ENCODE measurements around the gene PAIP2B.
"Not testable (repeated sequence)": the region's sequence is repeated elsewhere in the genome, so short reads cannot be mapped to it uniquely, and the experiment has no call there.

Gene PAIP2B

GRCh38 chr2:71215447-71215846 is 11.5 kb downstream of the PAIP2B start:
- no peak for DNase-seq

- DNase-seq: no peak
Measured at GRCh38 chr2:71212336-71212735, 14.6 kb downstream of the PAIP2B start.

DNA sequence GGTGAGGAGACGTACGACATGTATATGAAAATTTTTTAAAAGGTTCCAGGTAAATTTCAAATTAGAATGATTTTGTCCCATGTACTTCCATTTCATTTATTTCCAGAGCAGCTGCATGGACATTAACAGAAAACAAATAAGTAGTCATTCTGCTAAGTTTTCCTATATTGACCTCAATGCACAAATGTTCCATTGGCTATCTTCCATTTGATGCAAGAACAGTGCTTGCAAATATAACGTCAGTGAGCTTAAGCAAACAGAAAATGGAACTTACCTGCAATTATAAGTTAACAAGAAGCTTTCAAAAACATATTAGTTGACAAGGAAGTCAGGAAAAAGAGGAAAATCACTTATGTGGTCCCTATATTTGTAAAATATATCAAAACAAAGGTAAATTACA is 16.6 kb downstream of the PAIP2B start:
- no peak for DNase-seq

GRCh38 chr2:71208756-71209155 is 18.1 kb downstream of the PAIP2B start:
- DNase-seq: no peak

- no peak for DNase-seq
Measured at GRCh38 chr2:71207601-71208000, 19.3 kb downstream of the PAIP2B start.

GRCh38 chr2:71206271-71206670 is 20.6 kb downstream of the PAIP2B start:
- DNase-seq: no peak

GRCh38 chr2:71191570-71191943 is 35.3 kb downstream of the PAIP2B start:
- no peak for DNase-seq

DNA sequence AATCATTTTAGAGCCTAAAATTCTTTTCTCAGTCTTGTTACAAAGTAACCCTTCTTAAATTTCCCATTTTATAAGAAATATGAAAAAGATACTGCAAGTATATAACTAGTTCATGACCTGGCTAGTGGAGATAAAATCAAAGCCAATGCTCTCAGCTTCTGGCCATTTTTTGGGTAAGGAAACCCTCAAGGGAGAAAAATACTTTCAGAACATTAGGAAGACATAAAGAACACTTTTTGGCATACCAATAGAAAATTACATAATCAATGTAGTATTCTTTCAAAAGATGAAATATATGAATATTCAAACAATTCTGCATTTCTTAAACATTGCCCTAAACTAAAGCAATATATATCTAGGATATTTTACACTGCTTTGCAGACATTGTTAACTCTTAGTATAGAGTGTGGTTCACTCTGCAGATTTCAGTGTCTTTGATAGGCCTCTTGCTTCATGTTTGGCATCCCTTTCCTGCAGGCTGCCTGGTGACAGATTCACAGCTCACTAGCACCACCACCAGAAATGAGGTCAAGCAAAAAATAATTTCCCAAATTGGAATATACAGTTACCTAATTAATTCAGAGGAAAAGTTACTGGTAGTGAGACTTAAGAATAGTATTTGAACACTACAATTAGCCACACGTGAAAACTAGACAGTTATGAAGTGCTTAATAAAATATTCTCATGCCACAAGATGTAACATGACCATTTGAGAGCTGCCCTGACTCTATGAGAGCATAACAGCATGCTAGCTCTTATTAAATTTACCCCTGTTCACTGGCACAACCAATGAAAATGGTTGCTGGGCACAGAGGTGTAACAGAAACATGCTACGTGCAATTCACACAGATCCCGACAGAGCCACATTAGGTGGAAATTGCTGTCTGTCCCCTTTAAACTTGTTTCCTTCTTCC is 36.0 kb downstream of the PAIP2B start:
- peak; percentile 10 for DNase-seq

- DNase-seq: no peak
Measured at GRCh38 chr2:71187589-71187988, 39.3 kb downstream of the PAIP2B start.

DNA sequence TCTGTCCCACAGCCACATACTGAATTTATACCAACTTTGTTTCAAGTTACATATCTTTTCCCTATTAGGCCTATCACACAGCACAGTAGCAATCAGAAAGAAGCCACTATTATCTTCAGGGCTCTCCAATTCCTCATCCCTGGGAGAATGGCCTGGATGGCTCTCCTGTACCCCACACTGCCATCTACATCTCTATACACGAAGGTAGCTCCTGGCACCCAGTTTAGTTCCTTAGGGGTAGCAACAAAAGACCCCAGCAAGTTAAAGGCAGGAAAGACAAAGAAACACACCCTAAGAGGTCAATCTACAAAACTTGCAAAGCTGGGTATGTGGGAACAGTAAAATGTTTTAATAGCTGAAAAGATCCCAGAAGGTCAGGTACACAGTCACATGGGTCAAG is 39.9 kb downstream of the PAIP2B start:
- DNase-seq: no peak

- DNase-seq: not testable (repeated sequence)
Measured at GRCh38 chr2:71183306-71184115, 43.4 kb downstream of the PAIP2B start.

GRCh38 chr2:71181316-71181715 is 45.6 kb downstream of the PAIP2B start:
- DNase-seq: no peak

- DNase-seq: not testable (repeated sequence)
Measured at GRCh38 chr2:71178836-71179235, 48.1 kb downstream of the PAIP2B start.

- DNase-seq: no peak
Measured at GRCh38 chr2:71174207-71174606, 52.7 kb downstream of the PAIP2B start.

DNA sequence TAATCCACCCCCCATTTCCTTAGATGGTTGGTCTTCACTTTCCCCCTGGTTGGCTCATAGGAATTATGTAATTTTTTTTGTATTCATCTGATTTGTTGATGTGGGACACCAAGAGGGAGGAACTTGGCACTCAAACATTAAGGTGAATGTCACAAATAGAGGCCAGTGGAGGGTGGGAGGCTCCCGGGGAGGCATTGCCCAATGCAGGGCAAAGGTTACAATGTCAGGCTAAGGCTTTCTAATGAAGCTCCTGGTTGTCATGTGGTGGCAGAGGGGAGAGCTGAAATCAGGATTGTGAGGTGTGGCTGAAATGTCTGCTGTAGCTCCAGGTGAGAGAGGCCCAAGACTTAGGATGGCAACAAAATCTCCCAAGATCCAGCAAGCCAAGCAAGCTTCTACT is 53.8 kb downstream of the PAIP2B start:
- DNase-seq: no peak

DNA sequence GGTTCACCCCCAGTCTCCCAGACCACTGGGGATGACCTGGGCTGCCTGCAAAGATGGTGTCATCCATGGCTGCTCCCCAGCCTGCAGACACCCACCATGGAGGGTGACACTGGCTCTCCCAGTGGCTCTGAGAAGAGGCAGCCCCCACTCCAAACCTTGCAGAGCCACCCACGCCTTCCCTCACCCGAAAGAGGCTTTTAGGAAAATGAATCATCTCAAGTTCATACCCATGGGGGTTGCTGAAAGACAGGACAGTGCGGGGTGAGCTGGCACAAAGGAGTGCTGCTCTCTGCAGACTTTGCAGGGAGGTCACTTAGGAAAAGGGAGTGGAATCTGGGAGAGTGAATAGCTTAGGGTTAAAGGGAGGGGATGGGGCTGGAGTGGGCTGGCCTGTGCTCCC is 60.1 kb downstream of the PAIP2B start:
- no peak for DNase-seq

DNA sequence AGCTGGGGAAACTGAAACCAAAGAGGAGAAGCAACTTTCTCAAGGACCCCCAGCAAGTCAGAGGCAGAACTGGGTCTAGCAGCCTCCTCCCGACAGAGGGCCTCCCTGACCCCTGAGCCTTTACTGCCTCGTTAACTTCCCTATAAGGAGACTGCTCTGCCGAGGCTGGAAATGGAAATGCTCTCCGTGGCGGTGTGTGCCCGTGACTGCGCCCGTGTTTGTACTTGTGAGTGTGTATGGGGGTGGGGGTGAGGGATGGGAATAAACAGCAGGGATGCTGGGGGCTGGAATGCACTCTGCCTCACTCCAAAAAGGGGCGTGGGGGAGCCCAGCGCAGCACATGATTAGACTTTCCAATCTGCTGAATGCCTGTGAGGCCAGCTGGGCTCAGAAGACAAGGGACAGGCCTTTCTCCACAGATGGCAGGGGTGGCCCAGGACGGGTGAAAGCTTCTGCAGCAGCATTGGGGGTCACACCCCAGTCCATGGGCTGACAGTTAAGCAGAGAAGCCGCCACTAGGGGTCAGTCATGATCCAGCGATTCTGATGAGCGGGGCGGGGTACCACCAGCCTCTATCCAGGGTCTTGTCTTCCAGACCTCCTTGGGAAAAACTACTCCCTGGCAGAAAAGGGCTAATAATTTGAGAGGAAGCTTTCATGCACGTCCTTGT is 69.6 kb downstream of the PAIP2B start:
- peak; percentile 34 for DNase-seq

- peak; percentile 48 for DNase-seq
Measured at GRCh38 chr2:71156573-71156972, 70.3 kb downstream of the PAIP2B start.

GRCh38 chr2:71155846-71156245 is 71.1 kb downstream of the PAIP2B start:
- no peak for DNase-seq

DNA sequence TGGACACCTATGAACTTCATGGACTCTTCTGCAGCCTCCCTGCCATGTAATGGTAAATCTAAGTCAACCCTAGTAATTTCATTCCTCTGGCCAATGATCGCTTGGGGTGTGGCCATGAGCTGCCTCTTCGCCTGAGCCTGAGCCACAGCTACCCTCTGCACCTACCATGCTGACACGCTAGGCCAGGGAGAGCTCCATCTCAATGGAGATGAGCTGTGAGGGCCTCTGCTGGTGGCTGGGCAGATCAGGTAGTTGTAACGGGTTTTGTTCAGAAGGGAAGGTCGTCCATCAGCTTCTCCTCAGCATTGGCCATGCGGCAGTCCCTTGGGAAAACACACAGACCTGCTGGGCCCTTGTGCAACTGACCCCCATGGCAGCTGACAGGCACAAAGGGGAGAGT is 72.1 kb downstream of the PAIP2B start:
- no peak for DNase-seq

- DNase-seq: no peak
Measured at GRCh38 chr2:71154279-71154678, 72.6 kb downstream of the PAIP2B start.

GRCh38 chr2:71153585-71154224 is 73.2 kb downstream of the PAIP2B start:
- DNase-seq: no peak

DNA sequence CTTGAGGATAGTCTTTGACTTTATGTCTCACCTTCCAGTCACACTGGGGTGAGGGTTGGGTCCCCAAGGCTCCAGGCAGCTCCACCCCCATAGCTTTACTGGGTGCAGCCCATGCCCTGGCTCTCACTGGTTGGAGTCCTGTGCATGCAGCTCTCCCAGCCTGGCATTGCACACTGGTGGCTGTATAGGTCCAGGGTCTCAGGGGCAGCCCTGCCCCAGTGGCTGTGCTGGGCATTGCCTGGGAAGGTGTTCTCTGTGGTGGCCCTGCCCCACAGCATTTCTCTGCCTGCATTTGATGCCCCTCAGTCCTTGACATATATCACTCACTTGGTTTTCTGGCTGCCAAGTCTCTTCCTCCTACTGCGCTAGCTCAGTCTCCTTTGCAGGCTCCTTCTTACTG is 75.3 kb downstream of the PAIP2B start:
- DNase-seq: no peak

All from fibroblast of skin of right quadriceps (primary cell).